ENCODE results near the gene CRYGN.

GRCh38 chr7:151408498-151408838, 31.5 kb downstream of the CRYGN start:
- TF ChIP-seq CTCF (IDR thresholded peaks at IDR 0.05), result no peak
- TF ChIP-seq POLR2A (IDR thresholded peaks at IDR 0.05), result no peak

Measured in uterus (tissue), 2 donors.